ENCODE measurements around the gene DGKH.

Gene DGKH, protein sequence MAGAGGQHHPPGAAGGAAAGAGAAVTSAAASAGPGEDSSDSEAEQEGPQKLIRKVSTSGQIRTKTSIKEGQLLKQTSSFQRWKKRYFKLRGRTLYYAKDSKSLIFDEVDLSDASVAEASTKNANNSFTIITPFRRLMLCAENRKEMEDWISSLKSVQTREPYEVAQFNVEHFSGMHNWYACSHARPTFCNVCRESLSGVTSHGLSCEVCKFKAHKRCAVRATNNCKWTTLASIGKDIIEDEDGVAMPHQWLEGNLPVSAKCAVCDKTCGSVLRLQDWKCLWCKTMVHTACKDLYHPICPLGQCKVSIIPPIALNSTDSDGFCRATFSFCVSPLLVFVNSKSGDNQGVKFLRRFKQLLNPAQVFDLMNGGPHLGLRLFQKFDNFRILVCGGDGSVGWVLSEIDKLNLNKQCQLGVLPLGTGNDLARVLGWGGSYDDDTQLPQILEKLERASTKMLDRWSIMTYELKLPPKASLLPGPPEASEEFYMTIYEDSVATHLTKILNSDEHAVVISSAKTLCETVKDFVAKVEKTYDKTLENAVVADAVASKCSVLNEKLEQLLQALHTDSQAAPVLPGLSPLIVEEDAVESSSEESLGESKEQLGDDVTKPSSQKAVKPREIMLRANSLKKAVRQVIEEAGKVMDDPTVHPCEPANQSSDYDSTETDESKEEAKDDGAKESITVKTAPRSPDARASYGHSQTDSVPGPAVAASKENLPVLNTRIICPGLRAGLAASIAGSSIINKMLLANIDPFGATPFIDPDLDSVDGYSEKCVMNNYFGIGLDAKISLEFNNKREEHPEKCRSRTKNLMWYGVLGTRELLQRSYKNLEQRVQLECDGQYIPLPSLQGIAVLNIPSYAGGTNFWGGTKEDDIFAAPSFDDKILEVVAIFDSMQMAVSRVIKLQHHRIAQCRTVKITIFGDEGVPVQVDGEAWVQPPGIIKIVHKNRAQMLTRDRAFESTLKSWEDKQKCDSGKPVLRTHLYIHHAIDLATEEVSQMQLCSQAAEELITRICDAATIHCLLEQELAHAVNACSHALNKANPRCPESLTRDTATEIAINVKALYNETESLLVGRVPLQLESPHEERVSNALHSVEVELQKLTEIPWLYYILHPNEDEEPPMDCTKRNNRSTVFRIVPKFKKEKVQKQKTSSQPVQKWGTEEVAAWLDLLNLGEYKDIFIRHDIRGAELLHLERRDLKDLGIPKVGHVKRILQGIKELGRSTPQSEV

DNA sequence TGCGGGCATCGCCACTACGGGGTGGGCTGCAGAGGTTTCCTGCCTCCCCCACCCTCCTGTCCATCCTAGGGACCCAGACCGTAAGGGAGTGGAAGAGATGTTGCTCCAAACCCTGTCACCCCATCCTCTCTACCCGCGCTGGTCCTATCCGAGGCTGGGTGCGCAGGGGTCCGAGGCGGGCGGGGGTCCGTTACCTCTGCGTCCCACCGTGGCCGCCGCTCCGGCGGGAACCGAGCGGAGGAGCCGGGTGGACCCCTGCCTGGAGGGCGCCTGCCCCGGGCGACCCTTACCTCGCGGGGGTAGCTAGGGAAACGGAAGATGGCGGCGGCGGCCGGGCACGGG lies at the start of gene DGKH:
Gene DGKH, plus strand, starts transcription at position 307 of the 342 bp plus-strand sequence. CDS start 126 bp downstream, outside the sequence.
- peak; percentile 14 for DNase-seq (ENCODE audit: low read depth)

GRCh38 chr13:42000846-42001245 lies 47.6 kb upstream of the DGKH start:
- no peak for DNase-seq (ENCODE audit: low read depth)

DNA sequence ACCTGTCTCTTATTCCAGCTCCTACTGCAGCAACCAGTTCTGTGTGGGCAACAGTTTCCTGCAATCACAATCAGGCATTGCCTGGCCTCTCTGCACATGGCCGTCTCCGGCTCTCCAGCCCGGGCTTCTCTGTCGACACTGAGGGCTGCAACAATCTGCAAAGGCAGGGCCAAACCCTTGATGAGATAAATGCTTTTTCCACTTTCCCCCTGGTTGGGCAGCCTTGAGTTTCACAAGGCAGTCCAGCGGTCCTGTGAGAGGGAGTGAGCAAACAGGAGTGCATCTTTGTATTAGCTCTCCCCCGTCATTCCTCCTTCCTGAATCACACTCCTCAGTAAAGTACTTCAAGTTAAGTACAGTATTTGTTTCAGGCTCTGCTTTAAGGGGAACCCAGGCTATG lies 46.9 kb upstream of the DGKH start:
- no peak for DNase-seq (ENCODE audit: low read depth)

DNA sequence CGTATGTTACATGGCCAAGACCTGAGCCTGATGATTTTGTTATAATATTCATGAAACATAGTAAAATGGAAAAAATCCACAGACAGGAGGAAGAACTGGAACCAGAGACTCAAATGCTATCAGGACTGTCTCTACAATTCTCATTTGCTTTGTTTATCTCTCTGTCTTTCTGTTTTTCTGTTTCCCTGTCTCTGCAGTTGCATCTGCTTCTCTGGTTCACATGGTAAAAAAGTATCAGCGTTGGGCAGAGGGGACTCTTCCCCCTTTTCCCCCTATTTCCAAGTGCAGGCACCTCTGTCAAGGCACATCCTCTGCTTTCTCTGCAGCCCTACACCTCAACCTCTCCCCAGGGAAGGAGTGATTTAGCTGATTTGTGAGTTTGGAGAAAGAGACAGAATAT lies 46.4 kb upstream of the DGKH start:
- no peak for DNase-seq (ENCODE audit: low read depth)

- no peak for DNase-seq (ENCODE audit: low read depth)
Observed at GRCh38 chr13:42007844-42008243, 40.6 kb upstream of the DGKH start.

- no peak for DNase-seq (ENCODE audit: low read depth)
Observed at GRCh38 chr13:42009057-42009456, 39.4 kb upstream of the DGKH start.

- DNase-seq (ENCODE audit: low read depth) = no peak
Observed at GRCh38 chr13:42011601-42012350, 36.7 kb upstream of the DGKH start.

GRCh38 chr13:42014119-42014518 lies 34.3 kb upstream of the DGKH start:
- DNase-seq (ENCODE audit: low read depth) = no peak

- DNase-seq (ENCODE audit: low read depth) = no peak
Observed at GRCh38 chr13:42017264-42017663, 31.2 kb upstream of the DGKH start.

DNA sequence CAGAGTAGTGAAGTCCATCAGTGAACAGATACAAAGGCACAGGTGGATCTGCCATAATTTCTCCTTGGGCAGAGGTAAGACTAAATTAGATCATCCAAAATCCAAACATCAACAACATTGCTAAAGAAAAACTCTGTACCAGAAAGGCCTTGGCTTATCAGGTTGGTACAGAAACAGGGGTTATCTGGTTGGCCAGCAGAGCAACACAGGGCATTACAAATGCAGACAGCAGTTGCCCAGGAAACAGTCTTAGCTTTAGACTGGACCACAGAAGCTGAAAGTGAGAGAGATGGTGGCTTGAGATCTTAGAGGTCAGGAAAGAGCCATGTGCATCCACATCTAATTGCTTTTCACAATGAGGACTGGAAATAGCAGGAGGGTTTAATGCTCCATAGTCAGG lies 26.6 kb upstream of the DGKH start:
- no peak for DNase-seq (ENCODE audit: low read depth)

DNA sequence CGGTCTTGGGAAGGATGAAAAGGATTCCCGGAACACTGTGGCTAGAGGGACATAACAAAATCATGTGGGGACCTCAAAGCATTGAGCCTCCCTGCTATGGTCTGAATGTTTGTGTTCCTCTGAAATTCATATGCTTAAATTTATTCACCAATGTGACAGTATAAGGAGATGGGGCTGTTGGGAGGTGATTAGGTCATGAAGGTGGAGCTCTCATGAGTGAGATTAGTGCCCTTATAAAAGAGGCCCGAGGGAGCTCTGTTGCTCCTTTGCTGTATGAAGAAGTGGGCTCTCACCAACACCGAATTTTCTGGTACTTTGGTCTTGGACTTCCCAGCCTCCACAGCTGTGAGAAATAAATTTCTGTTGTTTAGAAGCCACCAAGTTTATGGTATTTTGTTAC lies 26.1 kb upstream of the DGKH start:
- DNase-seq (ENCODE audit: low read depth) = no peak

- DNase-seq (ENCODE audit: low read depth) = no peak
Observed at GRCh38 chr13:42022796-42023493, 25.5 kb upstream of the DGKH start.

- DNase-seq (ENCODE audit: low read depth) = no peak
Observed at GRCh38 chr13:42027286-42027685, 21.2 kb upstream of the DGKH start.

DNA sequence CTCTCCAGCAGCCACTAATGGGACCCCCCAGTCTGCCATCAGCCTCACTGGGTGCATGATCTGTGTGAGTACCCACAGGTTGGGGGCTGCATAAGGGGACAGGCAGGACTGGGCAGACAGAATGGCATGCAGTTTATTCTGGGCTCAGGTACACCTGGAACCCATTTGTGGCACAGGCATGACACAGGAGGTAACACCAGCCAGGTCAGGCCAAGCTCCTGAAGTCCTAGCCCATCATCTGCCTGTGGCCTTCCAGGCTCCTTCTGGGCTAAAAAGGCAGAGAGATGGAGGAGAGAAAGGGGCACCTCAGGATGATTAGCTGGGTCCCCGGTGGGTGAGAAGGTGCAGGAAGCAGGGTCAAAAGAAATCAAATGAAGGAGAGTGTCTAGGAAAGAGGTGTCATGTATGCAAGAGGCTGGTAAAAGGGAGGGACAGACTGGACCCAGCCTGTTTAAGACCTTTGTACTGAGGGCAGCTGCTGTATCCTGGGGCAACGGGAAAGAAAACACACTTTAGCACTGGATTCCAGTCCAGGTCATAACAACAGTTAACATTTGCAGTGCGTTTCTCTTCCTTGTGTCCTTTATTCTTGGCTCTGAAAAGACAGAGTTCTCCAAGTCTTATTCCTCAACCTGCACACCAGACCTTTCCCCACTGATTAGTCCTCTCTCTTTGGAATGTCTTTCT lies 20.2 kb upstream of the DGKH start:
- DNase-seq (ENCODE audit: low read depth) = no peak

GRCh38 chr13:42035905-42036521 lies 12.4 kb upstream of the DGKH start:
- no peak for DNase-seq (ENCODE audit: low read depth)

DNA sequence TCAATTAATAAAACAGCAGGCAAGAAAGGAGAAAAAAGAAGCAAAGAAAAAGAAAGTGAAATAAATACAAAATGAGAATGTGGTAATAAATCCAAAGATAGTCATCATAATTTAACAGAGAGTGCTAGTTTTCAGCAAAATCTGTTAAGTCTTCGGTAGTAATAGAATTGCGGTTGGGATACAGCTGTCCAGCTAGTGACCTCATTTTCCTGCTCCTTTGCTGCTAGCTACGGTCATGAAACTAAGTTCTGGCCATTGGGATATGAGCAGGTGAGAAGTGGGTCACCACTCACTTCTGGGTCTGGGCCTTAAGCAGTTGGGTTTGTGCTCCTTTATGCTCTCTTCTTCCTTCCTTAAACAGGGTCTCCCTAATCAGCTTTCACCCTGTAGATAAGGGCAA lies 11.7 kb upstream of the DGKH start:
- no peak for DNase-seq (ENCODE audit: low read depth)

DNA sequence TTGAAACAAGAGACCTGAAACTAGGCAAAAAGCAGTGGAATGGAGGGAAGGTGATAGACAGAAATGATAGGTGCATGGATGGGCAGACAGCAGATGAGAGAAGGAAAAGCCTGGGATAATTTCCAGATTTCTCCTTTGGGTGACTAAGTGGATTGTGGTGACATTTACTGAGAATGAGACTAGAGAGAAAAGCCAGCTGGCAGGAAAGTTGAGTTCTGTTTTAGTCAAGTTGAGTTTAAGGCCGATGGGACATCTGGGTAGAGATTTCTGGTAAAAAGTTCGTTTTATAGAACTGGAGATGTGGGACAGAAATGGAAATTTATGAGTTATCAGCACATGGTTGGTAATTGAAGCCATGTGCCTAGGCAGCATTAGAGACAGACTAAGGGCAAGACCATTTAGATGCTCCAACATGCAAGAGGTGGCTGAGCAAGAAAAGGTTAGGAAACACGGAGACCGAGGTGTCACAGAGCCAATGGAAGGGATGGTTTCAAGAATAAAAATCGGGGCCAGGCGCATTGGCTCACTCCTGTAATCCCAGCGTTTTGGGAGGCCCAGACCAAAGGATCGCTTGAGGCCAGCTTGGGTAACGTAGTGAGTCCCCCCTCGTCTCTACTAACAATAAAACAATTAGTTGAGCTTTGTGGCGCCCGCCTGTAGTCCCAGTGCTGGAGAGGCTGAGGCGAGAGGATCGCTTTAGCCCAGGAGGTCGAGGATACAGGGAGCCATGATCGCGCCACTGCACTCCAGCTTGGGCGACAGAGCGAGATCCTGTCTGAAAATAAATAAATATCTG lies 9.6 kb upstream of the DGKH start:
- DNase-seq (ENCODE audit: low read depth) = no peak

DNA sequence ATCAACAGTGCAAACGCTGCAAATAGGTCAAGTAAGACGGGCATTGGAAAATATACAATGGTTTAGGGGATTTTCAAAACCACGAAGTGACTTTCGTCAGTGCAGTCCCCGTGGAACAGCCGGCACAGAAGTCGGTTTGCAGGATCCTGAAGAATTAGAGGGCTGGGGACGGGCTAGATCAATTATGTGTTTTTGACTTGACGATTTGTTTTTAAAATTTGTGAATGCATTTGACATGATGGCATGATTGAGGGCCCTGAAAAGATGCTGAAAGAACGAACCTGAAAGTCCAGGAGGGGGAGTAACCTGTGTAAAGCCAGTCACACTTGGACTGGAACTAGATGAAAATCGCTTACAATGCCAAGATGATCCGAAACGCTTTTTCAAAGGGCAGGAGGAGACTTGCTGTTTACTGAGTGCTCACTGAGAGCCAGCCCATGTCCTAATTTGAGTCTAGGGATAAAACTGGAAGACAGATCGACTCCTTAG lies 8.9 kb upstream of the DGKH start:
- DNase-seq (ENCODE audit: low read depth) = no peak
